Osteoblast (primary cell): Measurements from ENCODE around the gene S100A3. TPM values are rescaled to one million over a fixed set of nuclear protein-coding genes. Genes with fewer than 3 reads are reported as not detected.
"Not testable (repeated sequence)": the region's sequence is repeated elsewhere in the genome, so short reads cannot be mapped to it uniquely, and the experiment has no call there.

Experiments
- DNase-seq: peaks from one replicate; pipeline ENCODE4 v3.0.0; 2011; ENCODE audit warnings: low spot score, mixed read lengths; ENCODE audit not compliant: insufficient read length; ENCODE audit errors: missing footprints
- H2AFZ ChIP-seq: 2 replicates; pipeline ENCODE4 v1.6.0; 2011; ENCODE audit warnings: mild to moderate bottlenecking, low read length
- H3K27ac ChIP-seq: 2 replicates; pipeline ENCODE4 v1.5.1; 2011; ENCODE audit warnings: mild to moderate bottlenecking, low read depth, low read length, moderate library complexity
- H3K27me3 ChIP-seq: 2 replicates; pipeline ENCODE4 v1.6.0; 2012; ENCODE audit warnings: mild to moderate bottlenecking, control low read depth, inconsistent platforms, low read length, moderate library complexity; ENCODE audit not compliant: insufficient read depth
- H3K36me3 ChIP-seq: 2 replicates; pipeline ENCODE4 v1.5.1; 2011; ENCODE audit warnings: mild to moderate bottlenecking, low read length, control low read depth, moderate library complexity; ENCODE audit not compliant: insufficient read depth
- H3K4me1 ChIP-seq: 2 replicates; pipeline ENCODE4 v1.5.1; 2011; ENCODE audit warnings: mild to moderate bottlenecking, low read length, control low read depth, moderate library complexity; ENCODE audit not compliant: insufficient read depth
- H3K4me2 ChIP-seq: 2 replicates; pipeline ENCODE4 v1.6.0; 2011; ENCODE audit warnings: mild to moderate bottlenecking, low read length; ENCODE audit not compliant: insufficient read depth
- H3K4me3 ChIP-seq: fragments of 200-600 bp; sonication (generic); 3 replicates; pipeline ENCODE4 v1.5.1; 2012; ENCODE audit warnings: mild to moderate bottlenecking, low read length, inconsistent platforms; ENCODE audit not compliant: insufficient read depth
- H3K79me2 ChIP-seq: 2 replicates; pipeline ENCODE4 v1.6.0; 2012; ENCODE audit warnings: mild to moderate bottlenecking, low read length, control low read depth, inconsistent platforms; ENCODE audit not compliant: insufficient read depth
- H3K9me3 ChIP-seq: 2 replicates; pipeline ENCODE4 v1.5.1; 2011; ENCODE audit warnings: low read depth, low read length, control low read depth
- H4K20me1 ChIP-seq: 2 replicates; pipeline ENCODE4 v1.6.0; 2012; ENCODE audit warnings: mild to moderate bottlenecking, low read length, control low read depth; ENCODE audit not compliant: insufficient read depth
- total RNA-seq: library from RNA; depleted of rRNA; stranded (reverse); fragments of >200 nt; gene quantifications from 2 replicates; pipeline ENCODE4 v1.2.3, GENCODE V29; 2012
- TF ChIP-seq, protein P1 (sequence below): IDR thresholded peaks from 2 replicates; pipeline ENCODE4 v1.5.1; 2011; ENCODE audit warnings: mild to moderate bottlenecking, low read depth, low read length, moderate library complexity; ENCODE audit errors: extremely low read depth

Gene S100A3
- total RNA-seq, 1 donor, result 7.6 TPM

DNA sequence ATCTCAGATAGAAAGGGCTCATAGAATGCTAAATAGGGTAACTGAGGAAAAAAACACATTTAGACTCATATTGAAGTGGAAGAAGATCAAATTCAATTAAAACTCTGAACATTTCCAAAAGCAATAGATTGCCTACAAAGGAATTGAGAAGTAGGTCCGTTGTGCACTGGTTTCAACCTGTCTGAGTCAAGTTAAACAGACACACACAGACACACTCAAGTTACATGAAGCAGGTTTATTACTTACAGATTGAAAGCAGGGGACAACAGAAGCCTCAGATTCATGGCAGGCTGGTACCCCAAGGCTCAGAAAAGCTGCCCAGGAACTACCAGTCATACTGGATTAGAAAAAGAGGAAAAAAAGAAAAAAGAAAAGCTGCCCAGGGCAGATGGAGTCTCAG, 37.3 kb upstream of the S100A3 start:
- Histone ChIP-seq H3K79me2 (no peaks in the 10 kb centered on the region), H2AFZ (no peak overlapping the region), H3K4me2 (no peak overlapping the region), H3K4me1 (peaks cover 9% of the 10 kb centered on the region), H4K20me1 (no peaks in the 10 kb centered on the region), H3K27me3 (no peaks in the 10 kb centered on the region), H3K36me3 (no peaks in the 10 kb centered on the region), H3K9me3 (no peaks in the 10 kb centered on the region), H3K27ac (no peak overlapping the region), H3K4me3 (no peak overlapping the region)
- DNase-seq, result no peak
- TF ChIP-seq, protein P1, sequence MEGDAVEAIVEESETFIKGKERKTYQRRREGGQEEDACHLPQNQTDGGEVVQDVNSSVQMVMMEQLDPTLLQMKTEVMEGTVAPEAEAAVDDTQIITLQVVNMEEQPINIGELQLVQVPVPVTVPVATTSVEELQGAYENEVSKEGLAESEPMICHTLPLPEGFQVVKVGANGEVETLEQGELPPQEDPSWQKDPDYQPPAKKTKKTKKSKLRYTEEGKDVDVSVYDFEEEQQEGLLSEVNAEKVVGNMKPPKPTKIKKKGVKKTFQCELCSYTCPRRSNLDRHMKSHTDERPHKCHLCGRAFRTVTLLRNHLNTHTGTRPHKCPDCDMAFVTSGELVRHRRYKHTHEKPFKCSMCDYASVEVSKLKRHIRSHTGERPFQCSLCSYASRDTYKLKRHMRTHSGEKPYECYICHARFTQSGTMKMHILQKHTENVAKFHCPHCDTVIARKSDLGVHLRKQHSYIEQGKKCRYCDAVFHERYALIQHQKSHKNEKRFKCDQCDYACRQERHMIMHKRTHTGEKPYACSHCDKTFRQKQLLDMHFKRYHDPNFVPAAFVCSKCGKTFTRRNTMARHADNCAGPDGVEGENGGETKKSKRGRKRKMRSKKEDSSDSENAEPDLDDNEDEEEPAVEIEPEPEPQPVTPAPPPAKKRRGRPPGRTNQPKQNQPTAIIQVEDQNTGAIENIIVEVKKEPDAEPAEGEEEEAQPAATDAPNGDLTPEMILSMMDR, result no peak

DNA sequence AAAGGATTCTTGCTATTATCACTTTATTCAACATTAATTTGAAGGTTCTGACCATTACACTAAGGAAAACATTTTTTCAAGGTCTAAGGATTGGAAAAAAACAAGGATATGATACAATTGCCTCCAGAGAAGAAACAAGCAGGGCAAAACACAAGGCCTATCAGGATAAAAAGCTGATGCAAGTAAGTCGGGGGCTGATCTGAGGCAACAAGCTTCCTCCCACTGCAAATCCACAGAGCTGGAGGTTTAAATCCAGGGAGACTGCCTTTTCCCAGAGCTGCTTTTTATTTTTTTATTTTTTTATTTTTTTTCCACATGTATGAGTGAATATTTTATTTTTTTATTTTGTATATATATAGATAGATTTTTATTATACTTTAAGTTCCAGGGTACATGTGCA, 35.9 kb upstream of the S100A3 start:
- no peak overlapping the region for H2AFZ ChIP-seq
- no peak overlapping the region for H3K27ac ChIP-seq
- peaks cover 9% of the 10 kb centered on the region for H3K4me1 ChIP-seq
- no peaks in the 10 kb centered on the region for H3K36me3 ChIP-seq
- H3K79me2 ChIP-seq, result no peaks in the 10 kb centered on the region
- TF ChIP-seq, protein P1, result no peak
- H3K4me3 ChIP-seq, result no peak overlapping the region
- no peaks in the 10 kb centered on the region for H4K20me1 ChIP-seq
- H3K27me3 ChIP-seq, result no peaks in the 10 kb centered on the region
- no peak overlapping the region for H3K4me2 ChIP-seq
- no peak for DNase-seq
- H3K9me3 ChIP-seq, result no peaks in the 10 kb centered on the region

DNA sequence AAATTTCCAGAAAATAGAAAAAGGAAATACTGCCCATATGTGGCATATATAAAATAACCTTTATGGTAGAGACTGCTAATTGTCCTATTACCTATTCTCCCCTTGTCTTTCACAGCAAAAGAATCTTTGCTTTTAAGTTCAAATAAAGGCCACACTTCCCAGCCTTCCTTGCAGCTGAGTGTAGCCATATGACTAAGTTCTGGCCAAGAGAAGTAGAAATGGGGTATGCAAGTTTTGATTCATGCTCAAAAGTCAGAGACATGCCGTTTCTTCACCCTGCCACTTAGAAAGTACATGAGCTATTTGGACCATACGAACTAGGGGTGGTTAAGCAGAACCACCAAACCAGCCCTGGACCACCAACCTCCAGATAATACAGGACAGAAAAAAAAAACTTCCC, 34.9 kb upstream of the S100A3 start:
- Histone ChIP-seq H3K4me3 (no peak overlapping the region), H3K36me3 (no peaks in the 10 kb centered on the region), H3K4me2 (no peak overlapping the region), H3K4me1 (peaks cover 10% of the 10 kb centered on the region), H2AFZ (peak overlapping the region; percentile 41), H3K27ac (no peak overlapping the region), H4K20me1 (no peaks in the 10 kb centered on the region), H3K9me3 (no peaks in the 10 kb centered on the region), H3K27me3 (no peaks in the 10 kb centered on the region), H3K79me2 (no peaks in the 10 kb centered on the region)
- TF ChIP-seq, protein P1, result no peak
- DNase-seq, result peak; percentile 74

DNA sequence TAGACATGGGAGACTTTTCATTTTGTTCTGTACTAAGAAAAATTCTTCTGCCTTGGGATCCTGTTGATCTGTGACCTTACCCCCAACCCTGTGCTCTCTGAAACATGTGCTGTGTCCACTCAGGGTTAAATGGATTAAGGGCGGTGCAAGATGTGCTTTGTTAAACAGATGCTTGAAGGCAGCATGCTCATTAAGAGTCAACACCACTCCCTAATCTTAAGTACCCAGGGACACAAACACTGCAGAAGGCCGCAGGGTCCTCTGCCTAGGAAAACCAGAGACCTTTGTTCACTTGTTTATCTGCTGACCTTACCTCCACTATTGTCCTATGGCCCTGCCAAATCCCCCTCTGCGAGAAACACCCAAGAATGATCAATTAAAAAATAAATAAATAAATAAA, 34.5 kb upstream of the S100A3 start:
- not testable (repeated sequence) for H4K20me1 ChIP-seq, H3K27ac ChIP-seq, DNase-seq, H3K4me2 ChIP-seq, H3K36me3 ChIP-seq, H3K27me3 ChIP-seq, H2AFZ ChIP-seq, H3K4me3 ChIP-seq, H3K9me3 ChIP-seq, H3K79me2 ChIP-seq
- H3K4me1 ChIP-seq, result peaks cover 14% of the 10 kb centered on the region

DNA sequence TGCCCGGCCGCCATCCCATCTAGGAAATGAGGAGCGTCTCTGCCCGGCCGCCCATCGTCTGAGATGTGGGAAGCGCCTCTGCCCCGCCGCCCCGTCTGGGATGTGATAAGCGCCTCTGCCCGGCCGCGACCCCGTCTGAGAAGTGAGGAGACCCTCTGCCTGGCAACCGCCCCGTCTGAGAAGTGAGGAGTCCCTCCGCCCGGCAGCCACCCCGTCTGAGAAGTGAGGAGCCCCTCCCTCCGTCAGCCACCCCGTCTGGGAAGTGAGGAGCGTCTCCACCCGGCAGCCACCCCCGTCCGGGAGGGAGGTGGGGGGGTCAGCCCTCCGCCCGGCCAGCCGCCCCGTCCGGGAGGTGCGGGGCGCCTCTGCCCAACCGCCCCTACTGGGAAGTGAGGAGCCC, 33.8 kb upstream of the S100A3 start:
- not testable (repeated sequence) for H3K4me2 ChIP-seq, H3K27me3 ChIP-seq, H3K9me3 ChIP-seq, H4K20me1 ChIP-seq, H3K27ac ChIP-seq, H3K4me3 ChIP-seq, H2AFZ ChIP-seq, H3K36me3 ChIP-seq, DNase-seq, H3K79me2 ChIP-seq
- peaks cover 21% of the 10 kb centered on the region for H3K4me1 ChIP-seq
